GM23338 (cell line): Measurements from ENCODE around the gene CDNF. TPM values are rescaled to one million over a fixed set of nuclear protein-coding genes. Genes with fewer than 3 reads are reported as not detected.

Source experiments
- ATAC-seq: fragments of 200-7000 bp; cut with Tn5 transposase; 3 replicates; pipeline ENCODE4 v1.9.1; 2020
- DNase-seq: peaks from one replicate; pipeline ENCODE4 v3.0.0-alpha.2; 2015; ENCODE audit warnings: low spot score
- H2AFZ ChIP-seq: fragments of 200-600 bp; sonication (generic); 2 replicates; pipeline ENCODE4 v1.8.0; 2016; ENCODE audit warnings: antibody characterized with exemption, mild to moderate bottlenecking, moderate library complexity
- H3F3A ChIP-seq: fragments of 200-600 bp; sonication (generic); replicated peaks from 2 replicates; pipeline ENCODE4 v1.8.0; 2017; ENCODE audit warnings: antibody characterized with exemption, mixed run types, low read depth
- H3K27ac ChIP-seq: fragments of 200-600 bp; sonication (generic); 2 replicates; pipeline ENCODE4 v1.6.1; 2016; ENCODE audit warnings: low read depth
- H3K27me3 ChIP-seq: fragments of 200-600 bp; sonication (generic); 2 replicates; pipeline ENCODE4 v1.8.0; 2016; ENCODE audit warnings: mild to moderate bottlenecking, mixed run types, moderate library complexity; ENCODE audit not compliant: insufficient read depth
- H3K36me3 ChIP-seq: fragments of 200-600 bp; sonication (generic); 2 replicates; pipeline ENCODE4 v1.8.0; 2016; ENCODE audit warnings: mild to moderate bottlenecking; ENCODE audit not compliant: insufficient read depth
- H3K4me1 ChIP-seq: fragments of 200-600 bp; sonication (generic); 2 replicates; pipeline ENCODE4 v1.8.0; 2016; ENCODE audit warnings: mild to moderate bottlenecking, moderate library complexity; ENCODE audit not compliant: insufficient read depth
- H3K4me2 ChIP-seq: fragments of 200-600 bp; sonication (generic); 2 replicates; pipeline ENCODE4 v1.7.1; 2017; ENCODE audit warnings: mixed run types
- H3K4me3 ChIP-seq: fragments of 200-600 bp; sonication (generic); 2 replicates; pipeline ENCODE4 v1.6.1; 2016; ENCODE audit warnings: mixed run types
- H3K79me2 ChIP-seq: fragments of 200-600 bp; sonication (generic); replicated peaks from 2 replicates; pipeline ENCODE4 v1.8.0; 2017; ENCODE audit warnings: mild to moderate bottlenecking; ENCODE audit not compliant: insufficient read depth
- H3K9me2 ChIP-seq: fragments of 200-600 bp; sonication (generic); 2 replicates; pipeline ENCODE4 v1.8.0; 2017; ENCODE audit not compliant: insufficient read depth
- H4K20me1 ChIP-seq: fragments of 200-600 bp; sonication (generic); replicated peaks from 2 replicates; pipeline ENCODE4 v1.8.0; 2017; ENCODE audit warnings: mild to moderate bottlenecking; ENCODE audit not compliant: insufficient read depth
- H3K27ac Mint-ChIP-seq: 2 replicates; pipeline ENCODE4 v1.8.0; 2020; ENCODE audit warnings: inconsistent platforms, mild to moderate bottlenecking, moderate library complexity, mixed read lengths
- H3K27me3 Mint-ChIP-seq: 3 replicates; pipeline ENCODE4 v1.8.0; 2022; ENCODE audit warnings: low read depth, mild to moderate bottlenecking, moderate library complexity, mixed read lengths, inconsistent platforms; ENCODE audit not compliant: insufficient read depth, poor library complexity
- H3K36me3 Mint-ChIP-seq: 3 replicates; pipeline ENCODE4 v1.8.0; 2021; ENCODE audit warnings: low read depth, mild to moderate bottlenecking, inconsistent platforms, moderate library complexity, mixed read lengths
- H3K4me1 Mint-ChIP-seq: 3 replicates; pipeline ENCODE4 v1.8.0; 2020; ENCODE audit warnings: mild to moderate bottlenecking, inconsistent platforms, mixed read lengths
- H3K4me3 Mint-ChIP-seq: 3 replicates; pipeline ENCODE4 v1.8.0; 2021; ENCODE audit warnings: moderate library complexity, mild to moderate bottlenecking, inconsistent platforms, mixed read lengths
- H3K9me3 Mint-ChIP-seq: 3 replicates; pipeline ENCODE4 v1.8.0; 2020; ENCODE audit warnings: moderate library complexity, mild to moderate bottlenecking, inconsistent platforms, mixed read lengths
- CREB1 ChIP-seq: fragments of 250-450 bp; sonication (Bioruptor Pico); IDR thresholded peaks from 2 replicates; pipeline ENCODE4 v1.5.0; 2020; ENCODE audit warnings: low read depth, mild to moderate bottlenecking, moderate library complexity
- CTCF ChIP-seq, 2 experiments: fragments of 200-600 bp in 1 of 2; sonication (generic) in 1 of 2; conservative IDR thresholded peaks; 2 replicates each; pipeline versions ENCODE4 v1.5.1 to v1.6.1; 2016 to 2017; ENCODE audit warnings: antibody characterized with exemption in 2 of 2, low read depth in 2 of 2, mild to moderate bottlenecking in 2 of 2, moderate library complexity in 1 of 2
- ETS1 ChIP-seq: IDR thresholded peaks from 2 replicates; pipeline ENCODE4 v1.6.1; 2016; ENCODE audit warnings: antibody characterized with exemption
- EZH2 ChIP-seq: fragments of 200-600 bp; sonication (generic); IDR thresholded peaks from one replicate; pipeline ENCODE4 v1.8.0; 2017; ENCODE audit warnings: antibody characterized with exemption, mild to moderate bottlenecking, low read depth; ENCODE audit not compliant: unreplicated experiment
- EZH2phosphoT487 ChIP-seq: fragments of 200-600 bp; sonication (generic); IDR thresholded peaks from one replicate; pipeline ENCODE4 v1.8.1; 2018; ENCODE audit warnings: antibody characterized with exemption; ENCODE audit not compliant: unreplicated experiment
- JUNB ChIP-seq: IDR thresholded peaks from one replicate; pipeline ENCODE4 v1.6.1; 2016; ENCODE audit warnings: antibody characterized with exemption; ENCODE audit not compliant: unreplicated experiment
- NANOG ChIP-seq: IDR thresholded peaks from 2 replicates; pipeline ENCODE4 v1.6.1; 2016; ENCODE audit warnings: antibody characterized with exemption, borderline replicate concordance
- POLR2AphosphoS5 ChIP-seq: IDR thresholded peaks from 2 replicates; pipeline ENCODE4 v1.6.1; 2016; ENCODE audit warnings: antibody characterized with exemption, low read depth
- REST ChIP-seq: IDR thresholded peaks from one replicate; pipeline ENCODE4 v1.6.1; 2018; ENCODE audit warnings: antibody characterized with exemption; ENCODE audit not compliant: unreplicated experiment
- STAT1 ChIP-seq: IDR thresholded peaks from one replicate; pipeline ENCODE4 v1.6.1; 2016; ENCODE audit warnings: antibody characterized with exemption; ENCODE audit not compliant: unreplicated experiment
- ZNF331 ChIP-seq: fragments of 250-450 bp; sonication (Bioruptor Pico); IDR thresholded peaks from 2 replicates; pipeline ENCODE4 v1.5.0; 2020; ENCODE audit warnings: low read depth, mild to moderate bottlenecking, moderate library complexity
- ZNF462 ChIP-seq: fragments of 250-450 bp; sonication (Bioruptor Pico); IDR thresholded peaks from 2 replicates; pipeline ENCODE4 v1.5.0; 2020; ENCODE audit warnings: mild to moderate bottlenecking, moderate library complexity
- polyA plus RNA-seq: library from polyadenylated mRNA; unstranded; fragments of >200 nt; fragmentation: Nextera tagmentation; extraction: Ambion mirVana; gene quantifications from 2 replicates; pipeline ENCODE4 v1.2.1, GENCODE V29; 2016
- total RNA-seq: library from RNA; depleted of rRNA; stranded (reverse); fragments of >200 nt; shearing (Covaris generic); gene quantifications from 2 replicates; pipeline ENCODE4 v1.2.3, GENCODE V29; 2014

CDNF gene
- total and polyA plus RNA-seq, 2 experiments from 2014 or later, result 0.26 to 1.1 TPM

- TF ChIP-seq ETS1, result no peak
- TF ChIP-seq ZNF462 (CRISPR knock-in tag), result no peak
- no peak for TF ChIP-seq NANOG
- no peak for TF ChIP-seq POLR2AphosphoS5
Measured at GRCh38 chr10:14772399-14772798, 65.4 kb downstream of the CDNF start (continued).

- Histone ChIP-seq H4K20me1 (no peaks in the 10 kb centered on the region), H3K9me2 (no peaks in the 10 kb centered on the region), H3K4me2 (no peak overlapping the region), H3K27ac (no peak overlapping the region), H3K79me2 (no peaks in the 10 kb centered on the region), H3K4me3 (no peak overlapping the region), H2AFZ (no peak overlapping the region), H3K27me3 (no peaks in the 10 kb centered on the region), H3K4me1 (no peaks in the 10 kb centered on the region), H3K36me3 (no peaks in the 10 kb centered on the region), H3F3A (no peaks in the 10 kb centered on the region)
- no peaks in the 10 kb centered on the region for H3K9me3 Mint-ChIP-seq
- H3K27ac Mint-ChIP-seq, result no peak overlapping the region
- no peaks in the 10 kb centered on the region for H3K36me3 Mint-ChIP-seq
- H3K4me3 Mint-ChIP-seq, result no peak overlapping the region
- ATAC-seq (no peak), DNase-seq (no peak)
- peaks cover 3% of the 10 kb centered on the region for H3K27me3 Mint-ChIP-seq
- no peaks in the 10 kb centered on the region for H3K4me1 Mint-ChIP-seq
- TF ChIP-seq CTCF (conservative IDR thresholded peaks at IDR 0.05; ENCODE audit: low read depth in 2 of 2) (no peak), JUNB (no peak), NANOG (no peak), CREB1 (CRISPR knock-in tag) (no peak), STAT1 (no peak), EZH2 (no peak), EZH2phosphoT487 (no peak), ETS1 (no peak), REST (no peak), ZNF331 (no peak)
Measured at GRCh38 chr10:14770927-14771326, 66.9 kb downstream of the CDNF start.
